H1 (cell line): ENCODE results near the gene RHBDF2. TPM values are rescaled to one million over a fixed set of nuclear protein-coding genes. Genes with fewer than 3 reads are reported as not detected.

Experiments
- CTCF ChIA-PET: fragments of 300-600 bp; sonication (Branson Sonifier 250); formaldehyde crosslinking; loops from one replicate; lab custom pipeline; 2021; ENCODE audit not compliant: partially characterized antibody; lab: Charles Lee
- POLR2A ChIA-PET: fragments of 300-600 bp; sonication (Branson Sonifier 250); formaldehyde crosslinking; loops from one replicate; lab custom pipeline; 2021; ENCODE audit warnings: inconsistent platforms; ENCODE audit not compliant: partially characterized antibody; lab: Charles Lee
- DNase-seq, 2 experiments: peaks; one replicate each; pipeline versions ENCODE4 v3.0.0 to v3.0.0-alpha.2; 2010 to 2022; ENCODE audit warnings: low spot score in 2 of 2, low read depth in 1 of 2, mixed read lengths in 1 of 2
- FAIRE-seq: peaks from 2 replicates; lab custom pipeline; 2011; peaks lifted over from hg19 to GRCh38; lab: Jason Lieb, UNC
- H2AFZ ChIP-seq: 2 replicates; pipeline ENCODE4 v1.8.1; 2012; ENCODE audit warnings: low read length, inconsistent platforms
- H2AK5ac ChIP-seq: 2 replicates; pipeline ENCODE4 v1.6.1; 2013; ENCODE audit warnings: low read depth, low read length
- H2BK120ac ChIP-seq: replicated peaks from 2 replicates; pipeline ENCODE3; 2013; ENCODE audit warnings: low read depth, low read length, inconsistent platforms
- H2BK12ac ChIP-seq: 2 replicates; pipeline ENCODE4 v1.6.1; 2013; ENCODE audit warnings: low read depth, low read length
- H2BK15ac ChIP-seq: 2 replicates; pipeline ENCODE4 v1.6.1; 2013; ENCODE audit warnings: low read length
- H2BK20ac ChIP-seq: 2 replicates; pipeline ENCODE4 v1.6.1; 2013; ENCODE audit warnings: low read length
- H2BK5ac ChIP-seq: 2 replicates; pipeline ENCODE4 v1.6.1; 2013; ENCODE audit warnings: low read depth, low read length
- H3K14ac ChIP-seq: 2 replicates; pipeline ENCODE4 v1.6.1; 2013; ENCODE audit warnings: inconsistent platforms; ENCODE audit not compliant: insufficient read length
- H3K18ac ChIP-seq: 2 replicates; pipeline ENCODE4 v1.6.1; 2013; ENCODE audit warnings: low read length; ENCODE audit errors: extremely low read depth
- H3K23ac ChIP-seq: 2 replicates; pipeline ENCODE4 v1.6.1; 2013; ENCODE audit warnings: inconsistent platforms; ENCODE audit not compliant: insufficient read length
- H3K23me2 ChIP-seq: 2 replicates; pipeline ENCODE4 v1.6.1; 2013; ENCODE audit warnings: low read depth, low read length
- H3K27ac ChIP-seq: 2 replicates; pipeline ENCODE4 v1.6.1; 2011; ENCODE audit warnings: low read depth, low read length, inconsistent platforms
- H3K27me3 ChIP-seq, 4 experiments: replicated peaks in 1 of 4; 1 replicate in 1 of 4; 2 replicates in 3 of 4; pipeline versions ENCODE4 v1.6.1 to v1.8.1; 2011 to 2013; ENCODE audit warnings: low read length in 3 of 4, mild to moderate bottlenecking in 3 of 4, inconsistent platforms in 2 of 4, mixed read lengths in 2 of 4, moderate library complexity in 1 of 4; ENCODE audit not compliant: control insufficient read depth in 3 of 4, insufficient read depth in 3 of 4; ENCODE audit errors: extremely low read depth in 1 of 4
- H3K36me3 ChIP-seq, 4 experiments: 2 replicates each; pipeline versions ENCODE4 v1.6.1 to v1.8.1; 2011 to 2013; ENCODE audit warnings: mild to moderate bottlenecking in 4 of 4, low read length in 3 of 4, moderate library complexity in 2 of 4, control low read depth in 1 of 4, inconsistent platforms in 1 of 4; ENCODE audit not compliant: insufficient read depth in 4 of 4, control insufficient read depth in 2 of 4
- H3K4ac ChIP-seq: replicated peaks from 2 replicates; pipeline ENCODE3; 2013; ENCODE audit warnings: low read length, low read depth, mixed read lengths, inconsistent platforms; ENCODE audit not compliant: insufficient read length
- H3K4me1 ChIP-seq, 4 experiments: replicated peaks in 1 of 4; 1 replicate in 1 of 4; 2 replicates in 3 of 4; pipeline versions ENCODE4 v1.6.1 to v1.8.1; 2011 to 2013; ENCODE audit warnings: low read length in 3 of 4, inconsistent platforms in 2 of 4, mixed read lengths in 1 of 4; ENCODE audit not compliant: insufficient read depth in 4 of 4, control insufficient read depth in 3 of 4
- H3K4me2 ChIP-seq, 2 experiments: 2 replicates each; pipeline versions ENCODE4 v1.6.1 to v1.8.1; 2011 to 2013; ENCODE audit warnings: low read depth in 2 of 2, low read length in 2 of 2, control low read depth in 1 of 2, inconsistent platforms in 1 of 2, mild to moderate bottlenecking in 1 of 2; ENCODE audit not compliant: insufficient read depth in 1 of 2
- H3K4me3 ChIP-seq, 4 experiments: fragments of 200-600, 300-600 bp in 1 of 4; sonication (generic), shearing (Covaris generic), sonication (Bioruptor Twin) in 1 of 4; 2 replicates each; pipeline versions ENCODE4 v1.5.1 to v1.8.1; 2011 to 2016; ENCODE audit warnings: low read length in 4 of 4, low read depth in 3 of 4, control low read depth in 2 of 4, inconsistent platforms in 2 of 4, mild to moderate bottlenecking in 2 of 4, mixed read lengths in 1 of 4, moderate library complexity in 1 of 4; ENCODE audit not compliant: insufficient read depth in 2 of 4; ENCODE audit errors: extremely low read depth in 1 of 4
- H3K56ac ChIP-seq: replicated peaks from 2 replicates; pipeline ENCODE3; 2013; ENCODE audit warnings: low read depth, mild to moderate bottlenecking, mixed read lengths, low read length, inconsistent platforms; ENCODE audit not compliant: insufficient read length
- H3K79me1 ChIP-seq: 2 replicates; pipeline ENCODE4 v1.6.1; 2013; ENCODE audit warnings: low read depth, low read length, control low read depth
- H3K79me2 ChIP-seq, 2 experiments: 2 replicates each; pipeline versions ENCODE4 v1.6.1 to v1.8.1; 2012 to 2013; ENCODE audit warnings: low read length in 2 of 2, mild to moderate bottlenecking in 2 of 2, inconsistent platforms in 1 of 2; ENCODE audit not compliant: insufficient read depth in 2 of 2, control insufficient read depth in 1 of 2
- H3K9ac ChIP-seq, 4 experiments: replicated peaks in 1 of 4; 1 replicate in 1 of 4; 2 replicates in 3 of 4; pipeline versions ENCODE4 v1.6.1 to v1.8.1; 2011 to 2013; ENCODE audit warnings: low read depth in 3 of 4, low read length in 3 of 4, control low read depth in 2 of 4, mild to moderate bottlenecking in 2 of 4, moderate library complexity in 2 of 4, inconsistent platforms in 1 of 4; ENCODE audit errors: extremely low read depth in 1 of 4
- H3K9me3 ChIP-seq, 2 experiments: 2 replicates each; pipeline versions ENCODE4 v1.6.1 to v1.8.1; 2012 to 2013; ENCODE audit warnings: mild to moderate bottlenecking in 2 of 2, moderate library complexity in 2 of 2, control low read depth in 1 of 2, inconsistent platforms in 1 of 2, low read depth in 1 of 2, low read length in 1 of 2, mixed read lengths in 1 of 2; ENCODE audit not compliant: insufficient read depth in 2 of 2
- H4K20me1 ChIP-seq, 2 experiments: replicated peaks in 1 of 2; 2 replicates each; pipeline versions ENCODE3 to v1.8.1; 2011 to 2013; ENCODE audit warnings: inconsistent platforms in 2 of 2, low read length in 2 of 2, mild to moderate bottlenecking in 1 of 2; ENCODE audit not compliant: insufficient read depth in 2 of 2, control insufficient read depth in 1 of 2
- H4K5ac ChIP-seq: 2 replicates; pipeline ENCODE4 v1.6.1; 2013; ENCODE audit warnings: low read length, low read depth, mixed read lengths, inconsistent platforms; ENCODE audit not compliant: insufficient read length
- H4K8ac ChIP-seq: 2 replicates; pipeline ENCODE4 v1.8.0; 2013; ENCODE audit warnings: mild to moderate bottlenecking, moderate library complexity, low read length, inconsistent platforms; ENCODE audit not compliant: insufficient read depth; ENCODE audit errors: extremely low read depth
- H4K91ac ChIP-seq: replicated peaks from 2 replicates; pipeline ENCODE3; 2013; ENCODE audit warnings: low read length, mixed read lengths, inconsistent platforms; ENCODE audit not compliant: insufficient read length
- KDM1A ChIP-seq: fragments of 200-600, 300-600 bp; sonication (generic); IDR thresholded peaks from 2 replicates; pipeline ENCODE4 v1.7.1; 2016; ENCODE audit warnings: mild to moderate bottlenecking, low read length, borderline replicate concordance
- TEAD4 ChIP-seq: IDR thresholded peaks from 2 replicates; pipeline ENCODE4 v1.6.1; 2012; ENCODE audit warnings: low read depth, low read length, inconsistent platforms, mixed read lengths
- WGBS, 2 experiments: shearing (Covaris generic) in 1 of 2; methylation state at CpG; one replicate each; pipeline versions ENCODE4 v1.1.6 to v1.1.7; 2013 to 2015; ENCODE audit warnings: low lambda C conversion rate in 2 of 2, mixed read lengths in 2 of 2, inconsistent platforms in 1 of 2, low coverage in 1 of 2, missing lambda C conversion rate in 1 of 2; ENCODE audit not compliant: insufficient replicate concordance in 2 of 2, insufficient coverage in 1 of 2, insufficient read length in 1 of 2; ENCODE audit errors: extremely low coverage in 1 of 2, missing lambda C conversion rate in 1 of 2; 5-methylcytosine and 5-hydroxymethylcytosine counted together
- polyA plus RNA-seq, 7 experiments: library from polyadenylated mRNA; depleted of rRNA in 3 of 7; stranded (reverse) in 5 of 7; unstranded in 2 of 7; fragments of >200 nt in 5 of 7; fragments of 200-250 nt in 2 of 7; gene quantifications; 1 replicate in 5 of 7; 2 replicates in 1 of 7; 4 replicates in 1 of 7; pipeline versions ENCODE4 v1.2.1 to v1.2.3, GENCODE V29; 2011 to 2013; ENCODE audit warnings: missing spikeins in 2 of 7, mixed read lengths in 2 of 7
- total RNA-seq: library from RNA; stranded (reverse); fragmentation: NEBNext Ultra II Directional; extraction: Animal tissue kit (Norgen Biotek cat#: 25700); gene quantifications from 2 replicates; pipeline ENCODE4 v1.2.1, GENCODE V29; 2021
- TF ChIP-seq, protein P1 (sequence below): IDR thresholded peaks from 2 replicates; pipeline ENCODE4 v1.6.1; 2011; ENCODE audit warnings: low read length, improper control_type of control experiment

Gene RHBDF2
- total and polyA plus RNA-seq, 2 of the 8 experiments (the other 6 are each of a cell fraction or from before 2014, with no cell fraction given), result 21.2 to 25.9 TPM

GRCh38 chr17:76427501-76428231 is 73.6 kb downstream of the RHBDF2 start:
- H3K27ac ChIP-seq, result no peak overlapping the region
- POLR2A ChIA-PET, result interaction anchor here (1.1 kb wide), 1 partner anchor 14 kb away, joined by 3 read pairs; no protein-coding TSS in a partner anchor

More at GRCh38 chr17:76427501-76428231, 73.6 kb downstream of the RHBDF2 start:
- H3K79me2 ChIP-seq, result peaks cover 13 to 79% of the 10 kb centered on the region in 2 experiments
- no peak overlapping the region for H2BK5ac ChIP-seq
- FAIRE-seq (no peak), DNase-seq (no peak)
- H3K79me1 ChIP-seq, result peaks cover 14% of the 10 kb centered on the region
- H3K9me3 ChIP-seq, result no peaks in the 10 kb centered on the region
- no peak overlapping the region for H3K4me2 ChIP-seq
- no peak overlapping the region for H2AFZ ChIP-seq
- H3K14ac ChIP-seq, result no peak overlapping the region
- H3K27me3 ChIP-seq, result no peaks in the 10 kb centered on the region
- no peak overlapping the region for H3K4me3 ChIP-seq
- 83% methylated on average over 8 of the region's 8 CpGs; no CpG with 5 or more reads in 1 of the 2 experiments for WGBS, 2 experiments
- H2BK120ac ChIP-seq, result no peak overlapping the region
- H3K23ac ChIP-seq, result no peak overlapping the region
- H2BK12ac ChIP-seq, result no peak overlapping the region
- H3K23me2 ChIP-seq, result no peaks in the 10 kb centered on the region
- H4K5ac ChIP-seq, result no peak overlapping the region
- H2BK15ac ChIP-seq, result no peak overlapping the region
- no peak overlapping the region for H3K56ac ChIP-seq
- H4K91ac ChIP-seq, result no peak overlapping the region
- CTCF ChIA-PET, result interaction anchor here (0.6 to 2.7 kb wide), 10 partner anchors 11 to 130 kb away, joined by 3 to 11 read pairs (median 4); no protein-coding TSS in a partner anchor
- H3K36me3 ChIP-seq, result no peaks in the 10 kb centered on the region
- no peak overlapping the region for H2BK20ac ChIP-seq
- TF ChIP-seq KDM1A, result no peak
- TF ChIP-seq, protein P1, sequence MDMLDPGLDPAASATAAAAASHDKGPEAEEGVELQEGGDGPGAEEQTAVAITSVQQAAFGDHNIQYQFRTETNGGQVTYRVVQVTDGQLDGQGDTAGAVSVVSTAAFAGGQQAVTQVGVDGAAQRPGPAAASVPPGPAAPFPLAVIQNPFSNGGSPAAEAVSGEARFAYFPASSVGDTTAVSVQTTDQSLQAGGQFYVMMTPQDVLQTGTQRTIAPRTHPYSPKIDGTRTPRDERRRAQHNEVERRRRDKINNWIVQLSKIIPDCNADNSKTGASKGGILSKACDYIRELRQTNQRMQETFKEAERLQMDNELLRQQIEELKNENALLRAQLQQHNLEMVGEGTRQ, result no peak
- TF ChIP-seq TEAD4, result no peak
- H3K4me1 ChIP-seq, result peaks cover 0 to 22% (median 6%) of the 10 kb centered on the region in 4 experiments; a peak in 6 of 7 replicates
- no peak overlapping the region for H3K18ac ChIP-seq
- H3K4ac ChIP-seq, result no peak overlapping the region
- H4K20me1 ChIP-seq, result peaks cover 12 to 20% of the 10 kb centered on the region in 2 experiments
- no peak overlapping the region for H3K9ac ChIP-seq
- no peak overlapping the region for H2AK5ac ChIP-seq
- H4K8ac ChIP-seq, result no peak overlapping the region
